Thoracic aorta (tissue), 2 donors: ENCODE results near the gene TP53TG5. TPM values are rescaled to one million over a fixed set of nuclear protein-coding genes. Genes with fewer than 3 reads are reported as not detected.

ENCODE experiments used
- ATAC-seq: fragments of 150-250 bp; one replicate; pipeline ENCODE4 v1.8.0; 2017; ENCODE audit warnings: low read depth; ENCODE audit not compliant: insufficient number of reproducible peaks, low FRiP score
- DNase-seq: peaks from one replicate; pipeline ENCODE4 v3.0.0-alpha.2; 2020; ENCODE audit warnings: low spot score
- H3K27ac ChIP-seq, 2 donors: fragments of 200-600 bp; sonication (generic); 1 replicate in 1 of 2; 2 replicates in 1 of 2; pipeline ENCODE4 v1.5.1; 2016; ENCODE audit warnings: mild to moderate bottlenecking in 2 of 2, moderate library complexity in 2 of 2
- H3K27me3 ChIP-seq: fragments of 200-600 bp; sonication (generic); replicated peaks from 2 replicates; pipeline ENCODE4 v1.6.0; 2016; ENCODE audit warnings: mild to moderate bottlenecking; ENCODE audit not compliant: insufficient read depth
- H3K36me3 ChIP-seq: fragments of 200-600 bp; sonication (generic); one replicate; pipeline ENCODE4 v1.5.1; 2016
- H3K4me1 ChIP-seq, 2 donors: fragments of 200-600 bp; sonication (generic); 1 replicate in 1 of 2; 2 replicates in 1 of 2; pipeline versions ENCODE4 v1.5.1 to v1.6.0; 2016; ENCODE audit warnings: low read depth in 2 of 2, mild to moderate bottlenecking in 1 of 2; ENCODE audit not compliant: control insufficient read depth in 1 of 2
- H3K4me3 ChIP-seq: fragments of 200-600 bp; sonication (generic); 2 replicates; pipeline ENCODE4 v1.5.1; 2016; ENCODE audit warnings: mild to moderate bottlenecking
- H3K9me3 ChIP-seq: fragments of 200-600 bp; sonication (generic); 2 replicates; pipeline ENCODE4 v1.5.1; 2016
- CTCF ChIP-seq: fragments of 200-600 bp; sonication (generic); IDR thresholded peaks from one replicate; pipeline ENCODE4 v1.5.1; 2019; ENCODE audit warnings: antibody characterized with exemption
- total RNA-seq, 2 donors: library from RNA; depleted of rRNA; stranded (reverse); fragments of >200 nt; gene quantifications; one replicate each; pipeline versions ENCODE4 v1.1.0 to v1.2.3, GENCODE V29; 2016

The TP53TG5 gene
- total RNA-seq, 2 donors from 2014 or later: not detected

GRCh38 chr20:45404438-45404837, 26.3 kb upstream of the TP53TG5 start:
- H3K9me3 ChIP-seq: peaks cover 6% of the 10 kb centered on the region
- TF ChIP-seq CTCF: no peak
- no peak overlapping the region for H3K4me3 ChIP-seq

GRCh38 chr20:45402946-45403345, 24.8 kb upstream of the TP53TG5 start:
- no peak for DNase-seq
- ATAC-seq: no peak
- Histone ChIP-seq H3K4me1 (peaks cover 0 to 5% of the 10 kb centered on the region in 2 donors), H3K36me3 (no peaks in the 10 kb centered on the region), H3K9me3 (peaks cover 6% of the 10 kb centered on the region), H3K4me3 (no peak overlapping the region), H3K27ac (no peak overlapping the region), H3K27me3 (no peaks in the 10 kb centered on the region)
- TF ChIP-seq CTCF: no peak

More at GRCh38 chr20:45404438-45404837, 26.3 kb upstream of the TP53TG5 start:
- peaks cover 9 to 18% of the 10 kb centered on the region in 2 donors for H3K4me1 ChIP-seq
- DNase-seq (no peak), ATAC-seq (no peak)
- peak overlapping the region; percentile 10 to 99 for H3K27ac ChIP-seq
- peaks cover 1% of the 10 kb centered on the region for H3K36me3 ChIP-seq
- no peaks in the 10 kb centered on the region for H3K27me3 ChIP-seq

GRCh38 chr20:45400346-45401031, 22.4 kb upstream of the TP53TG5 start:
- H3K4me1 ChIP-seq: no peaks in the 10 kb centered on the region
- ATAC-seq: no peak
- no peaks in the 10 kb centered on the region for H3K36me3 ChIP-seq
- H3K27me3 ChIP-seq: no peaks in the 10 kb centered on the region
- no peak overlapping the region for H3K27ac ChIP-seq
- H3K4me3 ChIP-seq: no peak overlapping the region
- H3K9me3 ChIP-seq: peaks cover 6% of the 10 kb centered on the region
- TF ChIP-seq CTCF: no peak
- DNase-seq: no peak

GRCh38 chr20:45399018-45399417, 20.9 kb upstream of the TP53TG5 start:
- Histone ChIP-seq H3K4me1 (no peaks in the 10 kb centered on the region), H3K27ac (no peak overlapping the region), H3K4me3 (no peak overlapping the region), H3K27me3 (no peaks in the 10 kb centered on the region), H3K36me3 (no peaks in the 10 kb centered on the region), H3K9me3 (peaks cover 6% of the 10 kb centered on the region)
- no peak for TF ChIP-seq CTCF
- ATAC-seq (no peak), DNase-seq (no peak)

GRCh38 chr20:45395114-45395415, 16.9 kb upstream of the TP53TG5 start:
- TF ChIP-seq CTCF: no peak
- Histone ChIP-seq H3K27ac (no peak overlapping the region), H3K27me3 (no peaks in the 10 kb centered on the region), H3K4me3 (no peak overlapping the region), H3K4me1 (no peaks in the 10 kb centered on the region), H3K9me3 (no peaks in the 10 kb centered on the region), H3K36me3 (no peaks in the 10 kb centered on the region)
- ATAC-seq (no peak), DNase-seq (no peak)
